ENCODE results near the gene SCP2. TPM values are rescaled to one million over a fixed set of nuclear protein-coding genes. Genes with fewer than 3 reads are reported as not detected.

The SCP2 gene

Small RNA genes within 50 kb of the gene (small RNA-seq; reads per million reads assigned to genes)
- not detected for gene AC099677.1
- gene AC099677.2, result not detected
- gene HIGD1AP11, result not detected
- gene MIR1273F, result not detected
- not detected for gene MIR1273G
- not detected for gene MIR5095

Data from skeletal muscle satellite cell (primary cell).